HFF-Myc (cell line): Measurements from ENCODE around the gene RCAN2.

ENCODE experiments used
- DNase-seq: peaks from one replicate; pipeline ENCODE4 v3.0.0-alpha.2; 2011; ENCODE audit warnings: low read depth; ENCODE audit errors: extremely low read depth
- H3K4me3 ChIP-seq: replicated peaks from 2 replicates; pipeline ENCODE4 v1.5.1; 2011; ENCODE audit warnings: low read depth, mild to moderate bottlenecking, control low read depth, low read length
- TF ChIP-seq, protein P1 (sequence below): IDR thresholded peaks from 2 replicates; pipeline ENCODE4 v1.5.1; 2012; ENCODE audit warnings: mild to moderate bottlenecking, low read depth, low read length, control low read depth; ENCODE audit errors: missing control alignments

The RCAN2 gene

GRCh38 chr6:46473881-46474280 is 17.4 kb downstream of the RCAN2 start:
- no peak for DNase-seq

DNA sequence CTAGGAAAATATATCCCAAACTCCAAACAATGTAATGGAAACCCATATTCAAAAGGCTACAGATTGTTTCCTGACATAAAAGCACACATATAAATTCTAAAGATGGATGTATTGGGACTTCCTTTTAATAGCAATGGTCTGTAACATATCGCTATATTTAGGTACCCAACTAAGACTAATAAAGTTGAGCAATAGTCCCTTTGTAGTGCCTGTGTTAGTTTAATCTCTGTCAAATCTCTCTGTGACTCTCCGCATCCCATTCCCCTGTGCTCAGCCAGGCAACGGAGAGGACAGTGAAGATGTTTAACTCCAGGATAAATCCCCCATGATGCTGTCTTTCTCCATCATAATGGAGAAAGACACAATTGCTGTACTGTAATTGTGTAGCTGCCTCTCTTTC is 19.0 kb downstream of the RCAN2 start:
- TF ChIP-seq, protein P1, sequence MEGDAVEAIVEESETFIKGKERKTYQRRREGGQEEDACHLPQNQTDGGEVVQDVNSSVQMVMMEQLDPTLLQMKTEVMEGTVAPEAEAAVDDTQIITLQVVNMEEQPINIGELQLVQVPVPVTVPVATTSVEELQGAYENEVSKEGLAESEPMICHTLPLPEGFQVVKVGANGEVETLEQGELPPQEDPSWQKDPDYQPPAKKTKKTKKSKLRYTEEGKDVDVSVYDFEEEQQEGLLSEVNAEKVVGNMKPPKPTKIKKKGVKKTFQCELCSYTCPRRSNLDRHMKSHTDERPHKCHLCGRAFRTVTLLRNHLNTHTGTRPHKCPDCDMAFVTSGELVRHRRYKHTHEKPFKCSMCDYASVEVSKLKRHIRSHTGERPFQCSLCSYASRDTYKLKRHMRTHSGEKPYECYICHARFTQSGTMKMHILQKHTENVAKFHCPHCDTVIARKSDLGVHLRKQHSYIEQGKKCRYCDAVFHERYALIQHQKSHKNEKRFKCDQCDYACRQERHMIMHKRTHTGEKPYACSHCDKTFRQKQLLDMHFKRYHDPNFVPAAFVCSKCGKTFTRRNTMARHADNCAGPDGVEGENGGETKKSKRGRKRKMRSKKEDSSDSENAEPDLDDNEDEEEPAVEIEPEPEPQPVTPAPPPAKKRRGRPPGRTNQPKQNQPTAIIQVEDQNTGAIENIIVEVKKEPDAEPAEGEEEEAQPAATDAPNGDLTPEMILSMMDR, result no peak
- H3K4me3 ChIP-seq, result no peak overlapping the region
- no peak for DNase-seq

More at GRCh38 chr6:46473881-46474280, 17.4 kb downstream of the RCAN2 start:
- TF ChIP-seq, protein P1, result no peak
- H3K4me3 ChIP-seq, result no peak overlapping the region

DNA sequence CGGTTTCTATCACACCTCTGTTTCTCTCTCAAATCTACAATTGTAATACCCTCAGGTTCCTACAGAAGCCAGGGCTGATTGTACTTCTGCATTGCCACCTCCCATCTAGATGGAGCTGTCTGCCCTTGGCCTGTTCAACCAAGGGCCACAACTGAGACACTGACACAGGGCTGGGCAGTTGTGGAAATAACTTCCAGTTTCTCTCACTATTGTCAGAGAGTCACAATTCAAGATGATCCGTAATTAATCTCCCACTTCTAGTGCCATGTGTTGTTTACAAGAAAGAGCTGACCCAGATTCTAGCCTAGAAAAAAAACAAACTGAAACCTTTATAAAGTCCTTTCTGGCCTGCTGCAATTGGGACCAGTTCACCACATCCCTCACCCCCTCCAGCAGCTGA is 22.2 kb downstream of the RCAN2 start:
- TF ChIP-seq, protein P1, result no peak
- H3K4me3 ChIP-seq, result no peak overlapping the region
- DNase-seq, result no peak

DNA sequence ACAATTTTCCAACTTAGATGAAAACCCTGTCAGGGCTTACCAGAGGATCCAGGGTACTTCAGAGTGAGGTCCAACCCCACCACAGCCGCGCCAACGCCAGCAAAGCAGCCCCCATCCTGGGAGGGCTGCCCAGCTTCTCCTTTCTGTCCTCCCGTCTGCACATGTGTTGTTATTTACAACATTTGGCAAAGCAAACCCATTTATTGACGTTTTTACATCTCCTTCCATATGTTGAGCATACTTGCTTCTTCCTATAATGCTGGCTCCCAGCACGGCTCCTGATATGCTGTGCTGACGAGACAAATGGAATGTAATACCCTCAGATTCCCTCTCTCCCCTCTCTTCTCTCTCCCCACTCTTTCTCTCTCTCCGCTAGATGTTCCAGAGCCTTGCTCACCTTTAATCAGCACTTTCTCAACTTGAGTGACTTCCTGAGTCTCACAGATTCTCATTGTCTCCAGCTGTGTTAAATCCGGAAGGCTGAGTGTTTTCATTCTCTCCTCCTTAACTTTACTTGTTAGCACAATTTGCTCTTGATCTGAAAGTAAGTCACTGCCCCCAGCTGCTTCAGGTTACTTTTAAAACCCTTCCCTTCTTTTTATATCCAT is 22.7 kb downstream of the RCAN2 start:
- TF ChIP-seq, protein P1, result no peak
- H3K4me3 ChIP-seq, result no peak overlapping the region
- no peak for DNase-seq

DNA sequence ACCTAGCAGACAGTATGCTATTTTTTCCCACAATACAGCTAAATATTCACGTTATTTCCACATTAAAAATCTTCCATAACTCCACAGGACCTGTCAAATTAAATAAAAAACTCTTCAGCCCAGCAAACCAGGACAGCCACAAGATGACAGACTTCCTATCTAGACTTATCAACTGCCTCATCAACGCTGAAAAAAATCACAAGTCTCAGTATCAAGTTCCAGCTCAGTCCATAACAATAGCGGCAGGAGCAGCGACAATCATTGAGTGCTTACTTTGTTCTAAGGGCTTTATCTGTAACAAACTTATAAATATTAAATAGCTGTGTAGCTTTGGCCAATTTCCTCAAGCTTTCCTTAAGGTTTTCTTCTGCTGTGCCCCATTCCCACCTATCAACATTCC is 24.7 kb downstream of the RCAN2 start:
- H3K4me3 ChIP-seq, result no peak overlapping the region
- DNase-seq, result no peak
- TF ChIP-seq, protein P1, result no peak

GRCh38 chr6:46465294-46466165 is 25.7 kb downstream of the RCAN2 start:
- TF ChIP-seq, protein P1, result no peak

More at GRCh38 chr6:46465294-46466165, 25.7 kb downstream of the RCAN2 start:
- DNase-seq, result no peak
- no peak overlapping the region for H3K4me3 ChIP-seq
